Endothelial cell of umbilical vein (primary cell): ENCODE measurements around the gene TM9SF1. TPM values are rescaled to one million over a fixed set of nuclear protein-coding genes. Genes with fewer than 3 reads are reported as not detected.

Experiments used
- BruUV-seq: library from RNA; stranded (reverse); fragments of 400-500 nt; replicated peaks from 2 replicates; lab custom pipeline; 2021; lab: Mats Ljungman, UMichigan
- CTCF ChIA-PET: fragments of 300-600, 350-600 bp; sonication (Branson Sonifier 250); formaldehyde crosslinking; loops from one replicate; lab custom pipeline; 2021; ENCODE audit warnings: antibody characterized with exemption, inconsistent platforms; lab: Charles Lee
- POLR2A ChIA-PET: fragments of 300-600, 350-600 bp; sonication (Branson Sonifier 250); formaldehyde crosslinking; loops from one replicate; lab custom pipeline; 2021; ENCODE audit warnings: antibody characterized with exemption, inconsistent platforms; lab: Charles Lee
- DNase-seq: peaks from one replicate; pipeline ENCODE4 v3.0.0-alpha.2; 2011; ENCODE audit warnings: low read depth, low spot score
- FAIRE-seq: peaks from 2 replicates; lab custom pipeline; 2011; peaks lifted over from hg19 to GRCh38; lab: Jason Lieb, UNC
- H2AFZ ChIP-seq: 2 replicates; pipeline ENCODE4 v1.6.0; 2012; ENCODE audit warnings: low read depth, low read length, control low read depth, inconsistent platforms
- H3K27ac ChIP-seq: 2 replicates; pipeline ENCODE4 v1.5.1; 2011; ENCODE audit warnings: low read depth, mild to moderate bottlenecking, control low read depth, low read length, moderate library complexity; ENCODE audit not compliant: insufficient read depth
- H3K27me3 ChIP-seq, 2 experiments: 2 replicates each; pipeline versions ENCODE4 v1.6.0 to v1.6.1; 2011; ENCODE audit warnings: low read length in 2 of 2, mixed read lengths in 1 of 2; ENCODE audit not compliant: control insufficient read depth in 2 of 2, insufficient read depth in 2 of 2
- H3K36me3 ChIP-seq, 2 experiments: 2 replicates in 1 of 2; 3 replicates in 1 of 2; pipeline ENCODE4 v1.5.1; 2011; ENCODE audit warnings: low read length in 2 of 2, mild to moderate bottlenecking in 1 of 2, moderate library complexity in 1 of 2; ENCODE audit not compliant: control insufficient read depth in 2 of 2, insufficient read depth in 2 of 2; ENCODE audit errors: extremely low read depth in 1 of 2
- H3K4me1 ChIP-seq: 3 replicates; pipeline ENCODE4 v1.5.1; 2011; ENCODE audit warnings: mild to moderate bottlenecking, low read length; ENCODE audit not compliant: control insufficient read depth, insufficient read depth; ENCODE audit errors: extremely low read depth
- H3K4me2 ChIP-seq: 2 replicates; pipeline ENCODE4 v1.6.1; 2011; ENCODE audit warnings: low read length, control low read depth, mixed read lengths; ENCODE audit not compliant: insufficient read depth
- H3K4me3 ChIP-seq, 3 experiments: fragments of 200-600 bp in 1 of 3; sonication (generic), shearing (Covaris generic) in 1 of 3; replicated peaks in 1 of 3; 2 replicates each; pipeline ENCODE4 v1.5.1; 2011 to 2016; ENCODE audit warnings: control low read depth in 3 of 3, low read length in 3 of 3, mild to moderate bottlenecking in 2 of 3, inconsistent platforms in 1 of 3, low read depth in 1 of 3, moderate library complexity in 1 of 3; ENCODE audit not compliant: insufficient read depth in 1 of 3
- H3K79me2 ChIP-seq: 2 replicates; pipeline ENCODE4 v1.6.0; 2012; ENCODE audit warnings: low read length, inconsistent platforms; ENCODE audit not compliant: control insufficient read depth, insufficient read depth
- H3K9ac ChIP-seq: replicated peaks from 2 replicates; pipeline ENCODE3; 2011; ENCODE audit warnings: low read length, control low read depth; ENCODE audit not compliant: insufficient read depth; ENCODE audit errors: extremely low read depth
- H3K9me1 ChIP-seq: replicated peaks from 3 replicates; pipeline ENCODE4 v1.6.0; 2011; ENCODE audit warnings: mild to moderate bottlenecking, low read length; ENCODE audit not compliant: control insufficient read depth, insufficient read depth; ENCODE audit errors: extremely low read depth
- H3K9me3 ChIP-seq: replicated peaks from 2 replicates; pipeline ENCODE4 v1.5.1; 2012; ENCODE audit warnings: low read length, inconsistent platforms; ENCODE audit not compliant: control insufficient read depth, insufficient read depth
- H4K20me1 ChIP-seq: replicated peaks from 2 replicates; pipeline ENCODE3; 2011; ENCODE audit warnings: mild to moderate bottlenecking, low read length; ENCODE audit not compliant: control insufficient read depth, insufficient read depth; ENCODE audit errors: extremely low read depth
- EZH2 ChIP-seq: IDR thresholded peaks from 2 replicates; pipeline ENCODE4 v1.6.1; 2012; ENCODE audit warnings: borderline replicate concordance, low read depth, mild to moderate bottlenecking, moderate library complexity, low read length, inconsistent platforms; ENCODE audit not compliant: severe bottlenecking
- FOS ChIP-seq: IDR thresholded peaks from 2 replicates; pipeline ENCODE4 v1.6.1; 2011; ENCODE audit warnings: mild to moderate bottlenecking, low read length, moderate library complexity, borderline replicate concordance; ENCODE audit not compliant: insufficient read depth
- JUN ChIP-seq: IDR thresholded peaks from 2 replicates; pipeline ENCODE4 v1.6.1; 2011; ENCODE audit warnings: borderline replicate concordance, low read depth; ENCODE audit not compliant: insufficient read length, insufficient read depth
- MAX ChIP-seq: IDR thresholded peaks from 2 replicates; pipeline ENCODE4 v1.6.1; 2011; ENCODE audit not compliant: insufficient read depth, insufficient read length
- MYC ChIP-seq: IDR thresholded peaks from one replicate; pipeline ENCODE4 v1.6.1; 2011; ENCODE audit warnings: mild to moderate bottlenecking, low read depth, low read length
- dilution Hi-C: fragments of 300-500 bp; cut with MboI; formaldehyde crosslinking; loops from one replicate; pipeline ENCODE4 v1.15.0; 2019; ENCODE audit warnings: low sequenced_read_pairs; ENCODE audit not compliant: extremely low pct_ligation_motif_present
- intact Hi-C: fragments of 100-400 bp; cut with micrococcal nuclease; formaldehyde crosslinking; loops from one replicate; pipeline ENCODE4 v1.10.0; 2022
- polyA plus RNA-seq, 4 experiments: library from polyadenylated mRNA; depleted of rRNA in 3 of 4; stranded (reverse) in 3 of 4; unstranded in 1 of 4; fragments of >200 nt; gene quantifications; 2 replicates each; pipeline versions ENCODE4 v1.2.1 to v1.2.3, GENCODE V29; 2011 to 2012; ENCODE audit warnings: missing spikeins in 1 of 4
- total RNA-seq: library from RNA; stranded (reverse); gene quantifications from 2 replicates; pipeline ENCODE4 v1.2.3, GENCODE V29; 2021
- TF ChIP-seq, protein P1 (sequence below), 2 donors: IDR thresholded peaks; 1 replicate in 1 of 2; 2 replicates in 1 of 2; pipeline ENCODE4 v1.5.1; 2011; ENCODE audit warnings: low read length in 2 of 2, mild to moderate bottlenecking in 2 of 2, moderate library complexity in 2 of 2, control low read depth in 1 of 2, inconsistent platforms in 1 of 2, low read depth in 1 of 2; ENCODE audit not compliant: insufficient read depth in 1 of 2; ENCODE audit errors: extremely low read depth in 1 of 2

The TM9SF1 gene
- total and polyA plus RNA-seq, 2 donors (not counting 3 experiments of a cell fraction or from before 2014, with no cell fraction given) = 60.7 to 71.5 TPM

DNA sequence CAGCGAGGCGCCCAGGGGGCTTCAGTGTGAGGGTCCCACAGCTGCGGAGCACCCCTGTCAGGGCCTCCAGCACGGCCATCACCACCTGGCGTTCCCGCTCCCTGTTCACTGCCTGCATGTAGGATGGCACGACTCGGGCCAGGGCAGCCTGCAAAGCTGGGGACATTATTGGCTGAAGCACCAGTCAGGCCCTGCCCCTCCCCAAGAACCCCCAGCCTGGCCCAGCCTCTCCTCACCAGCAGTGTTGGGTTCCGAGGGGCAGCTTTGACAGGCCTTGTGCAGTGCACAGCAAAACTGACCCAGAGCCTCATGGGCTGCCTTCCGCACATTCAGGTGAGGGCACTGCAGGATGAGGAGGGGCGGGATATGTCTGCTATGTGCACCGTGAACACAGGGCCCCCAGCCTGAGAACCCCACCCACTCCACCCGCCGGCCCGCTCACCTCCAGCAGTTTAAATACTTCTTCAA is 12.2 kb downstream of the TM9SF1 start:
- dilution Hi-C loops = no loop called here

More for the DNA sequence above, 12.2 kb downstream of the TM9SF1 start:
- DNase-seq = no peak
- Histone ChIP-seq H3K4me3 (no peak overlapping the region), H3K9me3 (no peaks in the 10 kb centered on the region), H3K27ac (no peak overlapping the region), H3K4me2 (no peak overlapping the region), H3K27me3 (no peaks in the 10 kb centered on the region), H3K9me1 (no peaks in the 10 kb centered on the region), H3K9ac (no peak overlapping the region), H2AFZ (no peak overlapping the region), H4K20me1 (no peaks in the 10 kb centered on the region), H3K4me1 (peaks cover 6% of the 10 kb centered on the region), H3K36me3 (peaks cover 0 to 40% of the 10 kb centered on the region in 2 experiments), H3K79me2 (peaks cover 5% of the 10 kb centered on the region)
- intact Hi-C loops = no loop called here
- ChIA-PET CTCF (interaction anchor here (1.9 kb wide), 1 partner anchor 114 kb away, joined by 7 read pairs; no protein-coding TSS in a partner anchor), POLR2A (no interaction called here)
- BruUV-seq = no TSS peak
- no peak for FAIRE-seq
- TF ChIP-seq EZH2 = no peak
- TF ChIP-seq FOS = no peak
- TF ChIP-seq MYC = no peak
- TF ChIP-seq, protein P1, sequence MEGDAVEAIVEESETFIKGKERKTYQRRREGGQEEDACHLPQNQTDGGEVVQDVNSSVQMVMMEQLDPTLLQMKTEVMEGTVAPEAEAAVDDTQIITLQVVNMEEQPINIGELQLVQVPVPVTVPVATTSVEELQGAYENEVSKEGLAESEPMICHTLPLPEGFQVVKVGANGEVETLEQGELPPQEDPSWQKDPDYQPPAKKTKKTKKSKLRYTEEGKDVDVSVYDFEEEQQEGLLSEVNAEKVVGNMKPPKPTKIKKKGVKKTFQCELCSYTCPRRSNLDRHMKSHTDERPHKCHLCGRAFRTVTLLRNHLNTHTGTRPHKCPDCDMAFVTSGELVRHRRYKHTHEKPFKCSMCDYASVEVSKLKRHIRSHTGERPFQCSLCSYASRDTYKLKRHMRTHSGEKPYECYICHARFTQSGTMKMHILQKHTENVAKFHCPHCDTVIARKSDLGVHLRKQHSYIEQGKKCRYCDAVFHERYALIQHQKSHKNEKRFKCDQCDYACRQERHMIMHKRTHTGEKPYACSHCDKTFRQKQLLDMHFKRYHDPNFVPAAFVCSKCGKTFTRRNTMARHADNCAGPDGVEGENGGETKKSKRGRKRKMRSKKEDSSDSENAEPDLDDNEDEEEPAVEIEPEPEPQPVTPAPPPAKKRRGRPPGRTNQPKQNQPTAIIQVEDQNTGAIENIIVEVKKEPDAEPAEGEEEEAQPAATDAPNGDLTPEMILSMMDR (IDR thresholded peaks at IDR 0.05; ENCODE audit: extremely low read depth in 1 of 2, insufficient read depth in 1 of 2, low read depth in 1 of 2, low read length in 2 of 2) = no peak
- no peak for TF ChIP-seq JUN
- no peak for TF ChIP-seq MAX
